GM19452 (cell line): ENCODE data around the gene ZNF212.

ENCODE experiments used
- ATAC-seq: cut with Tn5 transposase; IDR thresholded peaks from one replicate; pipeline ENCODE4 v1.9.1; 2021; ENCODE audit not compliant: unreplicated experiment

The ZNF212 gene

GRCh38 chr7:149239345-149240143 lies at the start of gene ZNF212:
TSS of gene ZNF212 (plus strand) at chr7:149239651. CDS start at chr7:149239779, 128 bp downstream.
- ATAC-seq, result peak; percentile 99

GRCh38 chr7:149191851-149192250 lies 47.6 kb upstream of the ZNF212 start:
- no peak for ATAC-seq

GRCh38 chr7:149194799-149195179 lies 44.7 kb upstream of the ZNF212 start:
- ATAC-seq, result no peak

- ATAC-seq, result peak; percentile 88
Measured at GRCh38 chr7:149195180-149196150, 44.0 kb upstream of the ZNF212 start, which contains the start of gene ZNF282. TSS of gene ZNF282 (plus strand) at chr7:149195546. CDS start at chr7:149195590, 44 bp downstream.

GRCh38 chr7:149196151-149196704 lies 43.2 kb upstream of the ZNF212 start:
- ATAC-seq, result peak; percentile 3

GRCh38 chr7:149196705-149197171 lies 42.7 kb upstream of the ZNF212 start:
- no peak for ATAC-seq

GRCh38 chr7:149197675-149198074 lies 41.8 kb upstream of the ZNF212 start:
- ATAC-seq, result no peak

- ATAC-seq, result no peak
Measured at GRCh38 chr7:149198161-149198816, 41.2 kb upstream of the ZNF212 start.

- no peak for ATAC-seq
Measured at GRCh38 chr7:149199234-149199995, 40.0 kb upstream of the ZNF212 start.

GRCh38 chr7:149202831-149203231 lies 36.6 kb upstream of the ZNF212 start:
- ATAC-seq, result no peak

- no peak for ATAC-seq
Measured at GRCh38 chr7:149205690-149206381, 33.6 kb upstream of the ZNF212 start.

- no peak for ATAC-seq
Measured at GRCh38 chr7:149207324-149208035, 32.0 kb upstream of the ZNF212 start.

- no peak for ATAC-seq
Measured at GRCh38 chr7:149209518-149210269, 29.8 kb upstream of the ZNF212 start.

GRCh38 chr7:149210551-149210950 lies 28.9 kb upstream of the ZNF212 start:
- ATAC-seq, result no peak

GRCh38 chr7:149214020-149214720 lies 25.3 kb upstream of the ZNF212 start:
- ATAC-seq, result no peak

GRCh38 chr7:149216402-149216801 lies 23.0 kb upstream of the ZNF212 start:
- no peak for ATAC-seq

GRCh38 chr7:149217570-149217969 lies 21.9 kb upstream of the ZNF212 start:
- ATAC-seq, result no peak
